Spleen (tissue), 11 donors: ENCODE results near the gene FBP2. TPM values are rescaled to one million over a fixed set of nuclear protein-coding genes. Genes with fewer than 3 reads are reported as not detected.
"Not testable (repeated sequence)": the region's sequence is repeated elsewhere in the genome, so short reads cannot be mapped to it uniquely, and the experiment has no call there.

Source experiments
- DNase-seq: peaks from one replicate; pipeline ENCODE4 v3.0.0-alpha.2; 2020
- H3K27ac ChIP-seq, 8 donors: fragments of 200-600 bp; sonication (generic) in 7 of 8; 1 replicate in 4 of 8; 2 replicates in 4 of 8; pipeline versions ENCODE4 v1.5.0 to v1.8.0; 2016 to 2021; ENCODE audit warnings: inconsistent platforms in 4 of 8, mild to moderate bottlenecking in 4 of 8, moderate library complexity in 1 of 8
- H3K27me3 ChIP-seq, 7 donors: fragments of 200-600 bp; sonication (generic) in 6 of 7; replicated peaks in 1 of 7; 1 replicate in 4 of 7; 2 replicates in 3 of 7; pipeline versions ENCODE4 v1.5.0 to v1.8.0; 2016 to 2021; ENCODE audit warnings: inconsistent platforms in 3 of 7, mild to moderate bottlenecking in 1 of 7
- H3K36me3 ChIP-seq, 6 donors: fragments of 200-600 bp; sonication (generic) in 5 of 6; 1 replicate in 4 of 6; 2 replicates in 2 of 6; pipeline versions ENCODE4 v1.5.0 to v1.8.0; 2016 to 2021; ENCODE audit warnings: inconsistent platforms in 2 of 6
- H3K4me1 ChIP-seq, 6 donors: fragments of 200-600 bp; sonication (generic) in 5 of 6; 1 replicate in 3 of 6; 2 replicates in 3 of 6; pipeline versions ENCODE4 v1.5.0 to v1.8.0; 2016 to 2021; ENCODE audit warnings: inconsistent platforms in 3 of 6
- H3K4me3 ChIP-seq, 8 donors: fragments of 200-600 bp; sonication (generic) in 7 of 8; 1 replicate in 4 of 8; 2 replicates in 4 of 8; pipeline versions ENCODE4 v1.5.0 to v1.8.0; 2016 to 2021; ENCODE audit warnings: inconsistent platforms in 4 of 8, mild to moderate bottlenecking in 4 of 8, moderate library complexity in 2 of 8
- H3K9me3 ChIP-seq, 8 donors: fragments of 200-600 bp; sonication (generic) in 7 of 8; 1 replicate in 4 of 8; 2 replicates in 4 of 8; pipeline versions ENCODE4 v1.5.0 to v1.8.0; 2016 to 2021; ENCODE audit warnings: inconsistent platforms in 4 of 8
- POLR2A ChIP-seq, 3 donors: fragments of 450-650 bp; IDR thresholded peaks; one replicate each; pipeline ENCODE4 v1.5.1; 2017; ENCODE audit warnings: antibody characterized with exemption in 3 of 3, mild to moderate bottlenecking in 1 of 3
- POLR2AphosphoS5 ChIP-seq, 3 donors: sonication (generic); formaldehyde crosslinking; IDR thresholded peaks; one replicate each; pipeline ENCODE4 v1.5.1; 2017; ENCODE audit warnings: antibody characterized with exemption in 3 of 3
- WGBS, 5 donors: extraction: QIAGEN DNeasy Blood & Tissue Kit in 3 of 5; methylation state at CpG; one replicate each; pipeline versions ENCODE4 v1.1.5 to v1.1.7; 2013 to 2018; 5-methylcytosine and 5-hydroxymethylcytosine counted together
- intact Hi-C: fragments of 100-400 bp; cut with DNase I; formaldehyde crosslinking; loops from one replicate; pipeline ENCODE4 v1.15.0; 2023; ENCODE audit warnings: low total_unique reads
- polyA plus RNA-seq, 3 donors: library from polyadenylated mRNA; stranded (reverse); fragments of 200-250 nt; gene quantifications; one replicate each; pipeline ENCODE4 v1.2.1, GENCODE V29; 2013
- total RNA-seq, 7 donors: library from RNA; depleted of rRNA in 3 of 7; stranded (reverse); fragments of >200 nt in 3 of 7; fragmentation: NEBNext Ultra II Directional in 4 of 7; extraction: Animal tissue kit (Norgen Biotek cat#: 25700) in 4 of 7; gene quantifications; one replicate each; pipeline versions ENCODE4 v1.1.0 to v1.2.1, GENCODE V29; 2016 to 2021
- TF ChIP-seq, protein P1 (sequence below), 11 experiments: fragments of 200-600 bp in 7 of 11; fragments of 450-650 bp in 4 of 11; sonication (generic) in 4 of 11; IDR thresholded peaks in 8 of 11; conservative IDR thresholded peaks in 3 of 11; 1 replicate in 7 of 11; 2 replicates in 4 of 11; pipeline versions ENCODE4 v1.4.0 to v1.8.0; 2016 to 2021; ENCODE audit warnings: antibody characterized with exemption in 11 of 11, inconsistent platforms in 4 of 11, mild to moderate bottlenecking in 1 of 11
- donor health status: healthy with polysubstance abuse.
- donor health status: DM: no; HTN: no; CAD: no; lungs with moderate emphysema.
- donor health status: DM: no; HTN: no; CAD: no.
- donor health status: Bipolar disorder and iron deficiency.
- donor health status: healthy.
- donor health status: DM: no; HTN: no; CAD: no.
- donor health status: DM: yes; HTN: yes; CAD: no.

Gene FBP2
- total and polyA plus RNA-seq, 10 donors = 0.06 to 0.50 TPM; not detected in 8

DNA sequence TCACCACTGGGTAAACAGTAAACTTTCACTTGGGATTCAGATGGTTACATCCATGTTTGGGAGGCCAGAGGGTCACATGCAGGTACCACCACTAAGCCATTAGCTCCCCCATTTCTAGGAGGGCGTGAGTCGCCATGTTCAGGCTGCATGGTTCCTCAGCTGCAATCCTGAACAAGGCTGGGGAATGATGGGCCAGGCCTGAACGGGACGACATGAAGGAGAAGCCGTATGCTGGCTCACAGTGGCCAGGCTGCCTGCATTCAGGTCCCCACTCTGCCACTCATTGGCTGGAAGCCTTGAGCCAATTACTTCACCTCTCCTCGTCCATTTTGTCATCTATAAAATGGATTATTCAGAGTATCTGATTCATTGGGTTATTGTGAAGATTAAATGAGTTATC, 9.0 kb upstream of the FBP2 start:
- DNase-seq = peak; percentile 59
- WGBS, 5 donors = 80 to 87% (median 85%) methylated on average over 6 of the region's 6 CpGs

DNA sequence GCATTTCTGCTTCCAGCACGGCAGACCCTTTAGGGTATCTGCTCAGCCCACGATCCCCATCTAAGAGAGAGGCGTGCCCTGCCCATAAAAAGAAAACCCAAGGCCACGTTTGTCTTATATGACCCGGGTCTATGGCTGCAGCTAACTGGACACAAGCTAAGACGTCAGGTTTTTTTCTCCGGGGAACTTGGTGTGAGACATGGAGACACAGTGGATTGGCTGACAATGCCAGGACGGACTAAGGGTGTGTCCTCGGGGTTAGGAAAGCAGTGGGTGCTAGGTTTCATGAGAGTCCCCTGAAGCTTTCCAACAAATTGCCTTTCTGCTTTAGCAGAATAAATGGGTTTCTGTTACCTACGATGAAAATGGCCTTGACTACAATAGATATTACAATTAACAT, 7.1 kb upstream of the FBP2 start:
- H3K27me3 ChIP-seq = no peaks in the 10 kb centered on the region
- DNase-seq = no peak
- H3K36me3 ChIP-seq = no peaks in the 10 kb centered on the region
- peaks cover 0 to 7% (median 0%) of the 10 kb centered on the region in 6 donors for H3K4me1 ChIP-seq
- intact Hi-C loops = no loop called here
- H3K27ac ChIP-seq = no peak overlapping the region
- H3K4me3 ChIP-seq = no peak overlapping the region
- TF ChIP-seq, protein P1, sequence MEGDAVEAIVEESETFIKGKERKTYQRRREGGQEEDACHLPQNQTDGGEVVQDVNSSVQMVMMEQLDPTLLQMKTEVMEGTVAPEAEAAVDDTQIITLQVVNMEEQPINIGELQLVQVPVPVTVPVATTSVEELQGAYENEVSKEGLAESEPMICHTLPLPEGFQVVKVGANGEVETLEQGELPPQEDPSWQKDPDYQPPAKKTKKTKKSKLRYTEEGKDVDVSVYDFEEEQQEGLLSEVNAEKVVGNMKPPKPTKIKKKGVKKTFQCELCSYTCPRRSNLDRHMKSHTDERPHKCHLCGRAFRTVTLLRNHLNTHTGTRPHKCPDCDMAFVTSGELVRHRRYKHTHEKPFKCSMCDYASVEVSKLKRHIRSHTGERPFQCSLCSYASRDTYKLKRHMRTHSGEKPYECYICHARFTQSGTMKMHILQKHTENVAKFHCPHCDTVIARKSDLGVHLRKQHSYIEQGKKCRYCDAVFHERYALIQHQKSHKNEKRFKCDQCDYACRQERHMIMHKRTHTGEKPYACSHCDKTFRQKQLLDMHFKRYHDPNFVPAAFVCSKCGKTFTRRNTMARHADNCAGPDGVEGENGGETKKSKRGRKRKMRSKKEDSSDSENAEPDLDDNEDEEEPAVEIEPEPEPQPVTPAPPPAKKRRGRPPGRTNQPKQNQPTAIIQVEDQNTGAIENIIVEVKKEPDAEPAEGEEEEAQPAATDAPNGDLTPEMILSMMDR (IDR thresholded peaks at IDR 0.05 in 8 of 11, conservative IDR thresholded peaks at IDR 0.05 in 3 of 11) = no peak
- TF ChIP-seq POLR2A (IDR thresholded peaks at IDR 0.05) (no peak), POLR2AphosphoS5 (IDR thresholded peaks at IDR 0.05) (no peak)
- 64 to 88% (median 72%) methylated on average over 10 of the region's 10 CpGs for WGBS, 5 donors
- no peaks in the 10 kb centered on the region for H3K9me3 ChIP-seq

More for the DNA sequence above, 9.0 kb upstream of the FBP2 start:
- Histone ChIP-seq H3K27me3 (no peaks in the 10 kb centered on the region), H3K4me3 (no peak overlapping the region), H3K4me1 (peaks cover 0 to 7% (median 0%) of the 10 kb centered on the region in 6 donors), H3K9me3 (no peaks in the 10 kb centered on the region), H3K27ac (no peak overlapping the region), H3K36me3 (no peaks in the 10 kb centered on the region)
- TF ChIP-seq POLR2A (IDR thresholded peaks at IDR 0.05) (no peak), POLR2AphosphoS5 (IDR thresholded peaks at IDR 0.05) (no peak)
- TF ChIP-seq, protein P1 (IDR thresholded peaks at IDR 0.05 in 8 of 11, conservative IDR thresholded peaks at IDR 0.05 in 3 of 11) = no peak
- intact Hi-C loops = no loop called here

DNA sequence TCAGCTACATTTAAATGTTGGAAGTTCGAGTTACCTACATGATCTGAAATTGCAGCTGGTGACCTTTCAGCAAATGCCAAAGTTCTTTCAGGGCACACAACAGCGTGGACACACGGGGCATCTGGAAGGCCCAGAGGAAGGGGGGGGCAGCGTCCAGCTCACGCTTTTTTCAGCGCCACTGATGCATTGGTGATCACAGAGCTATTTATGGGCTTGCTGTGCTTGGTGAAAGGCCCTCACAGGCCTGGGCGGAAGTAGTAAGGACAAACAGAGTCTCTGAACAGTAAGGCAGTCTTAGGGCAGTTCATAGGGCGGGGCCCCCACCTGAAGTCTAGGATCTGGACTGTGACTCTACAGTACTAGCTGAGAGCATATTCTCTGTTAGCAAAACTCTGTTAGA, 6.6 kb upstream of the FBP2 start:
- no peaks in the 10 kb centered on the region for H3K9me3 ChIP-seq
- H3K4me1 ChIP-seq = peaks cover 0 to 7% (median 0%) of the 10 kb centered on the region in 6 donors
- H3K27ac ChIP-seq = no peak overlapping the region
- TF ChIP-seq POLR2AphosphoS5 (IDR thresholded peaks at IDR 0.05) (no peak), POLR2A (IDR thresholded peaks at IDR 0.05) (no peak)
- TF ChIP-seq, protein P1 (IDR thresholded peaks at IDR 0.05 in 8 of 11, conservative IDR thresholded peaks at IDR 0.05 in 3 of 11) = no peak
- DNase-seq = no peak
- H3K4me3 ChIP-seq = no peak overlapping the region
- H3K27me3 ChIP-seq = no peaks in the 10 kb centered on the region
- no peaks in the 10 kb centered on the region for H3K36me3 ChIP-seq
- intact Hi-C loops = no loop called here
- 68 to 87% (median 85%) methylated on average over 8 of the region's 8 CpGs for WGBS, 5 donors

DNA sequence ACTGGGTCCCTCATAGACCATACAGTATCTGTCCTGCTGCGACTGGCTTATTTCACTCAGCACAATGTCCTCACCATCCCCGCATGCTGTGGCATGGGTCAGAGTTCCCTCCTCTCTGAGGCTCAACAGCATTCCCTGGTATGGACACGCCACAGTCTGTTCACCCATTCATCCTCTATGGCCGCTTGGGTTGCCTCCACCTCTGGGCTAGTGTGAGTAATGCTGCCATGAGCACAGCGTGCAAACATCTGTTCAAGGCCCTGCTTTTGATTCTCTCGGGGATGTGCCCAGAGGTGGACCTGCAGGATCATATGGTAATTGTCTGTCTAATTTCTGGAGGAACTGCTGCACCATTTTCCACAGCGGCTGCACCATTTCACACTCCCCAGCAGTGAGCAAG, 5.5 kb upstream of the FBP2 start:
- TF ChIP-seq POLR2A (IDR thresholded peaks at IDR 0.05) (no peak), POLR2AphosphoS5 (IDR thresholded peaks at IDR 0.05) (no peak)
- TF ChIP-seq, protein P1 (IDR thresholded peaks at IDR 0.05 in 8 of 11, conservative IDR thresholded peaks at IDR 0.05 in 3 of 11) = no peak
- DNase-seq = no peak
- Histone ChIP-seq H3K4me1 (peaks cover 0 to 7% (median 0%) of the 10 kb centered on the region in 6 donors), H3K36me3 (no peaks in the 10 kb centered on the region), H3K27ac (no peak overlapping the region), H3K4me3 (no peak overlapping the region), H3K27me3 (no peaks in the 10 kb centered on the region), H3K9me3 (no peaks in the 10 kb centered on the region)
- intact Hi-C loops = no loop called here
- 77 to 93% (median 80%) methylated on average over 6 to 7 of the region's 7 CpGs for WGBS, 5 donors

DNA sequence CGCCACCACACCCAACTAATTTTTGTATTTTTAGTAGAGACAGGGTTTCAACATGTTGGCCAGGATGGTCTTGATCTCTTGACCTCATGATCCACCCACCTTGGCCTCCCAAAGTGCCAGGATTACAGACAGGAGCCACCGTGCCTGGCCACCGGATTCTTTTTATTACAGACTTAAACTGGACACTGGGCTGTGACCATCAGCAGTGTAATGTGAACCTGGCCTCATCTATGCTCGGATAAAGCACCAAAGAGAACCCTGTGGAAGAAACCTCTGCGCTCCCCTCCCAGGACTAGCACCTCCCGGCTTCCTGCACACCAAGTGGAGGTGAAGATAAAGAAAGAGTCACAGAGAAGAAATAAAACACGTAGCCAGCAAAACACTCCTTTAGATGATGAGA, 941 bp downstream of the FBP2 start:
- H3K4me3 ChIP-seq, H3K9me3 ChIP-seq, DNase-seq, H3K27ac ChIP-seq, H3K4me1 ChIP-seq, H3K36me3 ChIP-seq, intact Hi-C loops: not testable (repeated sequence)
- peaks cover 0 to 23% (median 0%) of the 10 kb centered on the region in 7 donors for H3K27me3 ChIP-seq
- 56 to 86% (median 80%) methylated on average over 7 of the region's 7 CpGs for WGBS, 5 donors
